H9 (cell line): ENCODE results near the gene ACOXL. TPM values are rescaled to one million over a fixed set of nuclear protein-coding genes. Genes with fewer than 3 reads are reported as not detected.

ENCODE experiments used
- DNase-seq: peaks from one replicate; pipeline ENCODE4 v3.0.0-alpha.2; 2017
- H2AFZ ChIP-seq: one replicate; pipeline ENCODE4 v1.6.1; 2013; ENCODE audit warnings: mild to moderate bottlenecking, low read length, control low read depth, moderate library complexity
- H2AK5ac ChIP-seq: 2 replicates; pipeline ENCODE4 v1.6.1; 2013; ENCODE audit warnings: low read length, control low read depth, mixed read lengths; ENCODE audit not compliant: insufficient read length
- H2BK120ac ChIP-seq: one replicate; pipeline ENCODE4 v1.6.1; 2013; ENCODE audit warnings: low read depth, mild to moderate bottlenecking, low read length, control low read depth, inconsistent platforms; ENCODE audit not compliant: poor library complexity, severe bottlenecking
- H2BK12ac ChIP-seq: 2 replicates; pipeline ENCODE4 v1.6.1; 2013; ENCODE audit warnings: low read length, control low read depth, mixed read lengths, low read depth; ENCODE audit not compliant: insufficient read length
- H2BK15ac ChIP-seq: 2 replicates; pipeline ENCODE4 v1.6.1; 2013; ENCODE audit warnings: low read depth, low read length, control low read depth
- H2BK20ac ChIP-seq: one replicate; pipeline ENCODE4 v1.6.1; 2013; ENCODE audit warnings: low read depth, mild to moderate bottlenecking, low read length, control low read depth, inconsistent platforms; ENCODE audit not compliant: poor library complexity, severe bottlenecking
- H2BK5ac ChIP-seq: 2 replicates; pipeline ENCODE4 v1.6.1; 2013; ENCODE audit warnings: low read length, control low read depth, mixed read lengths; ENCODE audit not compliant: insufficient read length
- H3K14ac ChIP-seq: 2 replicates; pipeline ENCODE4 v1.6.1; 2013; ENCODE audit warnings: low read length, control low read depth; ENCODE audit not compliant: insufficient read depth
- H3K18ac ChIP-seq: 2 replicates; pipeline ENCODE4 v1.6.1; 2013; ENCODE audit warnings: low read depth, mild to moderate bottlenecking, mixed read lengths, low read length, control low read depth; ENCODE audit not compliant: insufficient read length
- H3K23ac ChIP-seq: 2 replicates; pipeline ENCODE4 v1.6.1; 2013; ENCODE audit warnings: low read length, control low read depth, mixed read lengths, low read depth; ENCODE audit not compliant: insufficient read length
- H3K23me2 ChIP-seq: 2 replicates; pipeline ENCODE4 v1.6.1; 2013; ENCODE audit warnings: low read depth, mild to moderate bottlenecking, mixed read lengths, low read length, control low read depth; ENCODE audit not compliant: insufficient read length, poor library complexity, severe bottlenecking
- H3K27ac ChIP-seq: 2 replicates; pipeline ENCODE4 v1.5.1; 2013; ENCODE audit warnings: low read length, control low read depth, mixed read lengths, low read depth; ENCODE audit not compliant: insufficient read length
- H3K27me3 ChIP-seq: 2 replicates; pipeline ENCODE4 v1.6.1; 2013; ENCODE audit warnings: low read length, control low read depth, inconsistent platforms; ENCODE audit not compliant: insufficient read depth
- H3K4ac ChIP-seq: 2 replicates; pipeline ENCODE4 v1.6.1; 2013; ENCODE audit warnings: low read depth, mild to moderate bottlenecking, control low read depth, inconsistent platforms, low read length, moderate library complexity
- H3K4me1 ChIP-seq: 2 replicates; pipeline ENCODE4 v1.6.1; 2013; ENCODE audit warnings: low read length, control low read depth, inconsistent platforms; ENCODE audit not compliant: insufficient read depth
- H3K4me2 ChIP-seq: 2 replicates; pipeline ENCODE4 v1.6.1; 2013; ENCODE audit warnings: low read length, control low read depth, mixed read lengths; ENCODE audit not compliant: insufficient read length, insufficient read depth
- H3K56ac ChIP-seq: 2 replicates; pipeline ENCODE4 v1.6.1; 2013; ENCODE audit warnings: low read depth, mild to moderate bottlenecking, mixed read lengths, low read length, control low read depth; ENCODE audit not compliant: insufficient read length
- H3K79me1 ChIP-seq: 2 replicates; pipeline ENCODE4 v1.6.1; 2013; ENCODE audit warnings: low read depth, mild to moderate bottlenecking, moderate library complexity, low read length, control low read depth, inconsistent platforms; ENCODE audit not compliant: insufficient read depth, poor library complexity, severe bottlenecking
- H3K79me2 ChIP-seq: 2 replicates; pipeline ENCODE4 v1.6.1; 2013; ENCODE audit warnings: low read length, control low read depth, inconsistent platforms; ENCODE audit not compliant: insufficient read depth
- H3K9ac ChIP-seq: 2 replicates; pipeline ENCODE4 v1.6.1; 2013; ENCODE audit warnings: low read length, control low read depth, mixed read lengths; ENCODE audit not compliant: insufficient read length; ENCODE audit errors: extremely low read depth
- H3K9me3 ChIP-seq: one replicate; pipeline ENCODE4 v1.6.1; 2013; ENCODE audit warnings: low read depth, low read length, inconsistent platforms; ENCODE audit not compliant: control insufficient read depth
- H3T11ph ChIP-seq: one replicate; pipeline ENCODE4 v1.6.1; 2013; ENCODE audit warnings: mild to moderate bottlenecking, low read length, control low read depth, inconsistent platforms
- H4K20me1 ChIP-seq: one replicate; pipeline ENCODE4 v1.6.1; 2013; ENCODE audit not compliant: control insufficient read depth, insufficient read length, insufficient read depth
- H4K5ac ChIP-seq: 2 replicates; pipeline ENCODE4 v1.6.1; 2013; ENCODE audit warnings: low read depth, mild to moderate bottlenecking, mixed read lengths, low read length, control low read depth; ENCODE audit not compliant: insufficient read length
- H4K8ac ChIP-seq: replicated peaks from 2 replicates; pipeline ENCODE4 v1.6.1; 2013; ENCODE audit warnings: low read length, control low read depth, mixed read lengths, low read depth; ENCODE audit not compliant: insufficient read length
- H4K91ac ChIP-seq: 2 replicates; pipeline ENCODE4 v1.6.1; 2013; ENCODE audit warnings: low read depth, mild to moderate bottlenecking, moderate library complexity, mixed read lengths, low read length, control low read depth; ENCODE audit not compliant: insufficient read length
- H3K27ac Mint-ChIP-seq, 3 experiments: 2 replicates in 2 of 3; 3 replicates in 1 of 3; pipeline ENCODE4 v1.8.0; 2020 to 2021; ENCODE audit warnings: mixed read lengths in 3 of 3, mild to moderate bottlenecking in 1 of 3, moderate library complexity in 1 of 3
- H3K27me3 Mint-ChIP-seq: 2 replicates; pipeline ENCODE4 v1.8.0; 2021; ENCODE audit warnings: low read depth, mild to moderate bottlenecking, moderate library complexity, mixed read lengths
- H3K36me3 Mint-ChIP-seq, 3 experiments: 2 replicates in 2 of 3; 3 replicates in 1 of 3; pipeline ENCODE4 v1.8.0; 2020 to 2021; ENCODE audit warnings: low read depth in 3 of 3, mixed read lengths in 3 of 3; ENCODE audit not compliant: insufficient read depth in 1 of 3
- H3K4me1 Mint-ChIP-seq, 2 experiments: 2 replicates each; pipeline ENCODE4 v1.8.0; 2020; ENCODE audit warnings: mixed read lengths in 2 of 2
- H3K4me3 Mint-ChIP-seq, 2 experiments: 2 replicates in 1 of 2; 3 replicates in 1 of 2; pipeline ENCODE4 v1.8.0; 2020 to 2021; ENCODE audit warnings: mild to moderate bottlenecking in 2 of 2, mixed read lengths in 2 of 2, moderate library complexity in 1 of 2
- H3K9me3 Mint-ChIP-seq, 2 experiments: 2 replicates in 1 of 2; 3 replicates in 1 of 2; pipeline ENCODE4 v1.8.0; 2020; ENCODE audit warnings: mild to moderate bottlenecking in 2 of 2, mixed read lengths in 2 of 2, moderate library complexity in 1 of 2
- WGBS: extraction: QIAGEN DNeasy Blood & Tissue Kit; methylation state at CpG from one replicate; pipeline ENCODE4 v1.1.7; 2013; ENCODE audit warnings: missing lambda C conversion rate, low lambda C conversion rate, mixed read lengths; ENCODE audit not compliant: insufficient read length; ENCODE audit errors: extremely low coverage; 5-methylcytosine and 5-hydroxymethylcytosine counted together
- total RNA-seq: library from RNA; stranded (reverse); gene quantifications from 2 replicates; pipeline ENCODE4 v1.2.1, GENCODE V29; 2021
- TF ChIP-seq, protein P1 (sequence below): fragments of 200-600 bp; sonication (generic); conservative IDR thresholded peaks from 3 replicates; pipeline ENCODE4 v1.8.0; 2021; ENCODE audit warnings: antibody characterized with exemption, mild to moderate bottlenecking

Gene ACOXL
- total RNA-seq, 1 experiment from 2014 or later = 37.6 TPM

DNA sequence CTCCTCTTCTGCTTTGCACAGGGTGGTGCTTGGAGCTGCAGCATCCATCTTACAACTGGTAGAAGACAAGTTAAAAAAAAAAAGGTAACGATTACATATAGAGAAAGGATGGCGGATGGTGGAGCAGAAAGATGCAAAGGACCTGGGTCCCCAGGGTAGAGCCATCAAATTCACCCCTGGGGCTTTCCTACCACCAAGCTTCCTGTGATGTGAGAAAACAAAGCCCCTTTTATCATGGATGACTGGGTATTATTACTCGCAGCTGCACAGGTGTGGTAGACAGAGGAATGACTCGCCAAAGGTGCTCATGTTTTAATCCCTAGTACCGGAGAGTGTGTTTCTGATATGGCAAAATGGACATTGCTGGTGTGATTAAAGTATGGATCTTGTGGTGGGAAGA lies 1.3 kb upstream of the ACOXL start:
- H3K27me3 Mint-ChIP-seq = peaks cover 12% of the 10 kb centered on the region
- TF ChIP-seq, protein P1, sequence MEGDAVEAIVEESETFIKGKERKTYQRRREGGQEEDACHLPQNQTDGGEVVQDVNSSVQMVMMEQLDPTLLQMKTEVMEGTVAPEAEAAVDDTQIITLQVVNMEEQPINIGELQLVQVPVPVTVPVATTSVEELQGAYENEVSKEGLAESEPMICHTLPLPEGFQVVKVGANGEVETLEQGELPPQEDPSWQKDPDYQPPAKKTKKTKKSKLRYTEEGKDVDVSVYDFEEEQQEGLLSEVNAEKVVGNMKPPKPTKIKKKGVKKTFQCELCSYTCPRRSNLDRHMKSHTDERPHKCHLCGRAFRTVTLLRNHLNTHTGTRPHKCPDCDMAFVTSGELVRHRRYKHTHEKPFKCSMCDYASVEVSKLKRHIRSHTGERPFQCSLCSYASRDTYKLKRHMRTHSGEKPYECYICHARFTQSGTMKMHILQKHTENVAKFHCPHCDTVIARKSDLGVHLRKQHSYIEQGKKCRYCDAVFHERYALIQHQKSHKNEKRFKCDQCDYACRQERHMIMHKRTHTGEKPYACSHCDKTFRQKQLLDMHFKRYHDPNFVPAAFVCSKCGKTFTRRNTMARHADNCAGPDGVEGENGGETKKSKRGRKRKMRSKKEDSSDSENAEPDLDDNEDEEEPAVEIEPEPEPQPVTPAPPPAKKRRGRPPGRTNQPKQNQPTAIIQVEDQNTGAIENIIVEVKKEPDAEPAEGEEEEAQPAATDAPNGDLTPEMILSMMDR = no peak
- H2BK120ac ChIP-seq = no peak overlapping the region
- H4K91ac ChIP-seq = no peak overlapping the region
- no peak overlapping the region for H3K18ac ChIP-seq
- no peak overlapping the region for H2BK20ac ChIP-seq
- H3K27ac Mint-ChIP-seq = peak overlapping the region in 2 of 3 experiments; percentile 22 to 24; a peak in 2 of 7 replicates
- peaks cover 8% of the 10 kb centered on the region for H3K23me2 ChIP-seq
- H2AK5ac ChIP-seq = no peak overlapping the region
- peaks cover 15% of the 10 kb centered on the region for H3K4me1 ChIP-seq
- peak overlapping the region; percentile 40 for H3K27ac ChIP-seq
- H3K36me3 Mint-ChIP-seq = peaks cover 7 to 28% (median 8%) of the 10 kb centered on the region in 3 experiments
- no peaks in the 10 kb centered on the region for H3K9me3 ChIP-seq
- no peak overlapping the region for H3K23ac ChIP-seq
- no peak overlapping the region for H3K4ac ChIP-seq
- H3K79me2 ChIP-seq = no peaks in the 10 kb centered on the region
- H2BK12ac ChIP-seq = no peak overlapping the region
- H2BK5ac ChIP-seq = no peak overlapping the region
- H2AFZ ChIP-seq = no peak overlapping the region
- H4K20me1 ChIP-seq = no peaks in the 10 kb centered on the region
- no CpG with 5 or more reads among the region's 5 CpGs for WGBS
- H3K4me2 ChIP-seq = peak overlapping the region; percentile 20
- no peak overlapping the region for H3K9ac ChIP-seq
- H4K8ac ChIP-seq = no peak overlapping the region
- no peak overlapping the region for H3K56ac ChIP-seq
- no peak overlapping the region for H2BK15ac ChIP-seq
- H3K4me3 Mint-ChIP-seq = peak overlapping the region; percentile 81 to 91
- H3K9me3 Mint-ChIP-seq = peaks cover 2 to 4% of the 10 kb centered on the region in 2 experiments; a peak in 4 of 5 replicates
- H3K14ac ChIP-seq = no peak overlapping the region
- no peak for DNase-seq
- H3K4me1 Mint-ChIP-seq = peaks cover 68 to 72% of the 10 kb centered on the region in 2 experiments
- H4K5ac ChIP-seq = no peak overlapping the region
- no peak overlapping the region for H3T11ph ChIP-seq
- peaks cover 3% of the 10 kb centered on the region; the same call in 1 of the 2 replicates for H3K27me3 ChIP-seq
- H3K79me1 ChIP-seq = no peaks in the 10 kb centered on the region
